ENCODE results near the gene CSAD. TPM values are rescaled to one million over a fixed set of nuclear protein-coding genes. Genes with fewer than 3 reads are reported as not detected.

CSAD gene
- total RNA-seq, 1 donor: 9.4 TPM

DNA sequence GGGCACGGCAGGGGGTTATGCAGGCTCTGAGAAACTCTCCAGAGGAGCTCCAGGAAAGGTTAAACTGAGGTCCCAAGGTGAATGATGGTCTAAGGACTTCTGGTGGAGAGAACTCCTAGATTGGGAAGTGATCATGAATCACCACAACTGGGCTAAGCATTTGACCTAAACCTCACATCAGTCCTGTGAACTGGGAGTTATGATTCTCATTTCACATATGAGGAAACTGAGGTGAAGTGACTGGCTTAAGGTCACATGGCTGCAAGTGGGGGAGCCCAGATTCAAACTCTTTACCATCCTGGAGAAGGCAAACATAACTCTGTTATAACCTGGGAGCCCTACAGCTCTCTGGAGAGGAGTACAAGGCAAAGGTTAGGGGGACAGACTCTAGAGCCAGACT lies 47.1 kb upstream of the CSAD start:
- peak; percentile 34 for DNase-seq (ENCODE audit: insufficient read length, low spot score, missing footprints)
- peaks cover 9% of the 10 kb centered on the region for H3K79me2 ChIP-seq (ENCODE audit: insufficient read depth, low read length)
- no peaks in the 10 kb centered on the region for H4K20me1 ChIP-seq (ENCODE audit: insufficient read depth, low read length)

DNA sequence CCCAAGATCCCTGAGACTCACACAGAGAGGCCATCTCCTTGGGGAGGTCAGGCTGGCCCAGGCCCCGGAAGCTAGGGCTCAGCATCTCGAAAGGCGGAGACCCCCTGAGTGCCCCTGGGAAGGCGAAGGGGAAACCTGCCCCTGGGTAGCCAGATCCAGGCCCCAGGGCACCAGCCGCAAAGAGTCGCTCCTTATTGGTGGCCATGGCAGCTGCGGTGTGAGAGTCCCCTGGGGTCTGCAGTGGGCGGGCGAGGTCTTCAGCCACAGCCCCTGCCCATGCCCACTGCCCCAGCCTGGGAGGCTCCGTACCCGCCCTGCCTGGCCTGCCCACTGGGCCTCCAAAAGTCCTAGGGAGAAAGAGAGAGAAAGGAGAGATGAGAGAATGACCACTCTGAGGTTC lies 46.6 kb upstream of the CSAD start:
- peak; percentile 19 for DNase-seq (ENCODE audit: insufficient read length, low spot score, missing footprints)
- Histone ChIP-seq H3K36me3 (ENCODE audit: insufficient read depth, low read length) (no peaks in the 10 kb centered on the region), H3K79me2 (ENCODE audit: insufficient read depth, low read length) (peaks cover 9% of the 10 kb centered on the region), H3K9me3 (ENCODE audit: low read depth, low read length) (no peaks in the 10 kb centered on the region), H3K27me3 (ENCODE audit: insufficient read depth, low read length) (no peaks in the 10 kb centered on the region), H2AFZ (ENCODE audit: low read length) (no peak overlapping the region), H3K4me3 (ENCODE audit: insufficient read depth, low read length) (no peak overlapping the region), H3K4me2 (ENCODE audit: insufficient read depth, low read length) (no peak overlapping the region), H4K20me1 (ENCODE audit: insufficient read depth, low read length) (no peaks in the 10 kb centered on the region), H3K4me1 (ENCODE audit: insufficient read depth, low read length) (peaks cover 41% of the 10 kb centered on the region), H3K27ac (ENCODE audit: low read depth, low read length) (no peak overlapping the region)
- TF ChIP-seq, protein P1, sequence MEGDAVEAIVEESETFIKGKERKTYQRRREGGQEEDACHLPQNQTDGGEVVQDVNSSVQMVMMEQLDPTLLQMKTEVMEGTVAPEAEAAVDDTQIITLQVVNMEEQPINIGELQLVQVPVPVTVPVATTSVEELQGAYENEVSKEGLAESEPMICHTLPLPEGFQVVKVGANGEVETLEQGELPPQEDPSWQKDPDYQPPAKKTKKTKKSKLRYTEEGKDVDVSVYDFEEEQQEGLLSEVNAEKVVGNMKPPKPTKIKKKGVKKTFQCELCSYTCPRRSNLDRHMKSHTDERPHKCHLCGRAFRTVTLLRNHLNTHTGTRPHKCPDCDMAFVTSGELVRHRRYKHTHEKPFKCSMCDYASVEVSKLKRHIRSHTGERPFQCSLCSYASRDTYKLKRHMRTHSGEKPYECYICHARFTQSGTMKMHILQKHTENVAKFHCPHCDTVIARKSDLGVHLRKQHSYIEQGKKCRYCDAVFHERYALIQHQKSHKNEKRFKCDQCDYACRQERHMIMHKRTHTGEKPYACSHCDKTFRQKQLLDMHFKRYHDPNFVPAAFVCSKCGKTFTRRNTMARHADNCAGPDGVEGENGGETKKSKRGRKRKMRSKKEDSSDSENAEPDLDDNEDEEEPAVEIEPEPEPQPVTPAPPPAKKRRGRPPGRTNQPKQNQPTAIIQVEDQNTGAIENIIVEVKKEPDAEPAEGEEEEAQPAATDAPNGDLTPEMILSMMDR (IDR thresholded peaks at IDR 0.05; ENCODE audit: extremely low read depth, low read depth, low read length): no peak

More for the DNA sequence above, 47.1 kb upstream of the CSAD start:
- no peak overlapping the region for H3K4me2 ChIP-seq (ENCODE audit: insufficient read depth, low read length)
- no peak overlapping the region for H3K27ac ChIP-seq (ENCODE audit: low read depth, low read length)
- H3K9me3 ChIP-seq (ENCODE audit: low read depth, low read length): no peaks in the 10 kb centered on the region
- H2AFZ ChIP-seq (ENCODE audit: low read length): no peak overlapping the region
- H3K27me3 ChIP-seq (ENCODE audit: insufficient read depth, low read length): no peaks in the 10 kb centered on the region
- no peak overlapping the region for H3K4me3 ChIP-seq (ENCODE audit: insufficient read depth, low read length)
- TF ChIP-seq, protein P1 (IDR thresholded peaks at IDR 0.05; ENCODE audit: extremely low read depth, low read depth, low read length): no peak
- H3K4me1 ChIP-seq (ENCODE audit: insufficient read depth, low read length): peaks cover 41% of the 10 kb centered on the region
- no peaks in the 10 kb centered on the region for H3K36me3 ChIP-seq (ENCODE audit: insufficient read depth, low read length)

DNA sequence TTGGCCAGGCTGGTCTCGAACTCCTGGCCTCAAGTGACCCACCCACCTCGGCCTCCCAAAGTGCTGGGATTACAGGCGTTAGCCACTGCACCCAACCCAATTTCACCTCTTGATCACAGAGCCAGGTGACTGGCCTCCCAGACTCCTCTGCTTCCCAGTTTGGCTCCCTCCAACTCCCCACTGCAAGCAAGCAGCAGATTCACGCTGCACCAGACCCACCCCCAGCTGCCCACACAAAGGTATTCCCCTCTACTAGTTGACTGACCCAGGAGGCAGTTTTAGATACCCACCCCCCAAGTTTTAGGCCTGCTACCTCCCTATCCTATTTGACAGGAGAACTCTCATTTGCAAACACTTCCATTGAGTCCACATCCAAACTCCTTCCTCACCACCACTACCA lies 46.1 kb upstream of the CSAD start:
- Histone ChIP-seq H3K27ac (ENCODE audit: low read depth, low read length) (no peak overlapping the region), H3K27me3 (ENCODE audit: insufficient read depth, low read length) (no peaks in the 10 kb centered on the region), H4K20me1 (ENCODE audit: insufficient read depth, low read length) (no peaks in the 10 kb centered on the region), H3K36me3 (ENCODE audit: insufficient read depth, low read length) (no peaks in the 10 kb centered on the region), H3K4me1 (ENCODE audit: insufficient read depth, low read length) (peaks cover 46% of the 10 kb centered on the region), H3K79me2 (ENCODE audit: insufficient read depth, low read length) (peaks cover 9% of the 10 kb centered on the region), H3K4me2 (ENCODE audit: insufficient read depth, low read length) (no peak overlapping the region), H2AFZ (ENCODE audit: low read length) (no peak overlapping the region), H3K9me3 (ENCODE audit: low read depth, low read length) (no peaks in the 10 kb centered on the region), H3K4me3 (ENCODE audit: insufficient read depth, low read length) (no peak overlapping the region)
- DNase-seq (ENCODE audit: insufficient read length, low spot score, missing footprints): no peak
- TF ChIP-seq, protein P1 (IDR thresholded peaks at IDR 0.05; ENCODE audit: extremely low read depth, low read depth, low read length): no peak

DNA sequence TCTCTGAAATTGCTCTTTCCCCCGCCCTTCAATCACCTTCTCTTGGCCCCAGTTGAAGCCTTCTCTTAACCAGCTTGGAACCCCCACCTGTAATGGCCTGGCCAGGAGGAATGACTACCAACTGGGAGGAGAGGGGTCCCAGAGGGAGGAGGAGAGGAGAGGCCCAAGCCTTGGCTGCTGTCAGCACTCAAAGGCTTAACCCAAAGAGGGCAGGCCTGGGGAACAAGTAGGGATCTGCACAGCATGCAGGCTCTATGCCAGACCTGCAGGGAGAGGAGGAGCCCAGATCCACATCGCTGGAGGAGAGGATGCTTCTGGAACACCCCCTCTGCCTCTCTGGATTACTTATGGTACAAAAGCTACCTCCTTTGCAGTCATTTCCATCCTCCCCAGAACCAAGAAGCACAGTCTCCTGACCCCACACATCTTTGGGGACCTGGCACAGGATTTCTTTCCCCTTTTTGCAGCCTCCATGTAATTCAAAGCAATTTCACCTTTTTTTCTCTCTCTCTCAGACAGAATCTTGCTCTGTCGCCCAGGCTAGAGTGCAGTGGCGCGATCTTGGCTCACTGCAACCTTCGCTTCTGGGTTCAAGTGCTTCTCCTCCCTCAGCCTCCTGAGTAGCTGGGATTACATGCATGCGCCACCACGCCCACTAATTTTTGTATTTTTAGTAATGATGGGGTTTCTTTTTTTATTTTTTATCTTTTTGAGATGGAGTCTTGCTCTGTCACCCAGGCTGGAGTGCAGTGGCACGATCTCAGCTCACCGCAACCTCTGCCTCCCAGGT lies 45.1 kb upstream of the CSAD start:
- Histone ChIP-seq H3K4me1 (ENCODE audit: insufficient read depth, low read length) (peaks cover 40% of the 10 kb centered on the region), H3K4me2 (ENCODE audit: insufficient read depth, low read length) (no peak overlapping the region), H3K36me3 (ENCODE audit: insufficient read depth, low read length) (no peaks in the 10 kb centered on the region), H4K20me1 (ENCODE audit: insufficient read depth, low read length) (no peaks in the 10 kb centered on the region), H3K27ac (ENCODE audit: low read depth, low read length) (no peak overlapping the region), H3K27me3 (ENCODE audit: insufficient read depth, low read length) (no peaks in the 10 kb centered on the region), H3K9me3 (ENCODE audit: low read depth, low read length) (no peaks in the 10 kb centered on the region), H3K79me2 (ENCODE audit: insufficient read depth, low read length) (peaks cover 3% of the 10 kb centered on the region), H2AFZ (ENCODE audit: low read length) (no peak overlapping the region), H3K4me3 (ENCODE audit: insufficient read depth, low read length) (no peak overlapping the region)
- DNase-seq (ENCODE audit: insufficient read length, low spot score, missing footprints): peak; percentile 84
- TF ChIP-seq, protein P1 (IDR thresholded peaks at IDR 0.05; ENCODE audit: extremely low read depth, low read depth, low read length): no peak
